Fibroblast of lung (primary cell): Measurements from ENCODE around the gene XXYLT1.

ENCODE experiments used
- EZH2 ChIP-seq: IDR thresholded peaks from 2 replicates; pipeline ENCODE4 v1.5.1; 2012; ENCODE audit warnings: low read length, control low read depth, mild to moderate bottlenecking; ENCODE audit errors: missing control alignments
- TF ChIP-seq, protein P1 (sequence below), 2 donors: IDR thresholded peaks in 1 of 2; conservative IDR thresholded peaks in 1 of 2; 1 replicate in 1 of 2; 2 replicates in 1 of 2; pipeline ENCODE4 v1.5.1; 2011 to 2012; ENCODE audit warnings: low read length in 2 of 2, control low read depth in 1 of 2, inconsistent platforms in 1 of 2, low read depth in 1 of 2, mild to moderate bottlenecking in 1 of 2

- TF ChIP-seq, protein P1, sequence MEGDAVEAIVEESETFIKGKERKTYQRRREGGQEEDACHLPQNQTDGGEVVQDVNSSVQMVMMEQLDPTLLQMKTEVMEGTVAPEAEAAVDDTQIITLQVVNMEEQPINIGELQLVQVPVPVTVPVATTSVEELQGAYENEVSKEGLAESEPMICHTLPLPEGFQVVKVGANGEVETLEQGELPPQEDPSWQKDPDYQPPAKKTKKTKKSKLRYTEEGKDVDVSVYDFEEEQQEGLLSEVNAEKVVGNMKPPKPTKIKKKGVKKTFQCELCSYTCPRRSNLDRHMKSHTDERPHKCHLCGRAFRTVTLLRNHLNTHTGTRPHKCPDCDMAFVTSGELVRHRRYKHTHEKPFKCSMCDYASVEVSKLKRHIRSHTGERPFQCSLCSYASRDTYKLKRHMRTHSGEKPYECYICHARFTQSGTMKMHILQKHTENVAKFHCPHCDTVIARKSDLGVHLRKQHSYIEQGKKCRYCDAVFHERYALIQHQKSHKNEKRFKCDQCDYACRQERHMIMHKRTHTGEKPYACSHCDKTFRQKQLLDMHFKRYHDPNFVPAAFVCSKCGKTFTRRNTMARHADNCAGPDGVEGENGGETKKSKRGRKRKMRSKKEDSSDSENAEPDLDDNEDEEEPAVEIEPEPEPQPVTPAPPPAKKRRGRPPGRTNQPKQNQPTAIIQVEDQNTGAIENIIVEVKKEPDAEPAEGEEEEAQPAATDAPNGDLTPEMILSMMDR (conservative IDR thresholded peaks at IDR 0.05 in 1 of 2, IDR thresholded peaks at IDR 0.05 in 1 of 2; ENCODE audit: low read depth in 1 of 2, low read length in 2 of 2) = no peak
- no peak for TF ChIP-seq EZH2
These were observed 129.9 kb downstream of the XXYLT1 start for GRCh38 chr3:195140816-195141793.
